Adrenal gland (tissue), 5 donors: ENCODE measurements around the gene MSRB1.

Experiments used
- POLR2A ChIP-seq, 2 donors: fragments of 450-650 bp; IDR thresholded peaks; one replicate each; pipeline ENCODE4 v1.6.1; 2017; ENCODE audit warnings: antibody characterized with exemption in 2 of 2, mild to moderate bottlenecking in 2 of 2, moderate library complexity in 1 of 2
- TF ChIP-seq, protein P1 (sequence below), 6 experiments: fragments of 450-650 bp in 4 of 6; fragments of 200-600 bp in 2 of 6; sonication (generic) in 1 of 6; IDR thresholded peaks; 1 replicate in 5 of 6; 2 replicates in 1 of 6; pipeline versions ENCODE4 v1.5.1 to v1.8.0; 2016 to 2021; ENCODE audit warnings: antibody characterized with exemption in 6 of 6, mild to moderate bottlenecking in 2 of 6, moderate library complexity in 1 of 6
- donor health status: DM: no; HTN: no; CAD: no.

DNA sequence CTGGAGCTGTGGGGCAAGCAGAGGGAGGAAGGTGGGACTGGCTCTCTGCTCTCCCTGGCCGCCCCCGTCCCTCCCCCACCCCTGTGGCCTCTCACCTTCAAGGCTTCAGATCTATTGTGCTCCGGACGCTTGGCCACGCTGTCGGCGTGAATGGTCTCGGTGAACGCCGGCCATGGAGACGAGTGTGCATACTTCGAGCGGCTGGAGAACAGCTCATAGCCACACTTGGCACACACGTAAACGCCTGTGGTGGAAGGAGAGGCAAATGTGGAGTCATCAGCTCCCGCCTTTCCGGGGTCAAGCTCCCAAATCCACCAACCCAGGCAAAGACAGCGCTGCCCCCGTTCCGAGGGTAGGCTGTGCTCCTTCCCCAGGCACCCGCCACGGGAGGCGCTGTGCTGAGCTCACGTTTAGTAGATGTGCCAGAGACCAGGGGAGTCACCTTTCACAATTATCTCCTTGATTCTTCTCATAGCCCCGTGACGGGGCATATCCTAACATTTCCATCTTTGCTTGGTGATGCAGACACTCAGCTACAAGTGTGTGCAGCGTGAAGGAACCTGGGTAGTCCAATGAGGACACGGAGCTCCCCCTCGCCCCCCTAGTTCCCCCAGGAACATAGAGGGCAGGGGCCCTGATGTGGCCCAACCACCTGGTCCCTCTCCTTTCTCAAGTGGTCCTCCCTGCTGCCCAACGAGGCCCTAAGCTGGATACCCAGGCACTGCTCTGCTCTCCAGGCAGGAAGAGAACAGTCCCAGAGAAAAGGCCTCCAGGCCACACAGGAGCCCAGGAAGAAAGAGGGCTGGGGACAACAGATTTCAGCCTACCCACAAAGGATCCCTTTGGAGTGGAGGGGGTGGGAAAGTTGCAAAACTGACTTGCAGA, 1.6 kb downstream of the MSRB1 start:
- TF ChIP-seq, protein P1, sequence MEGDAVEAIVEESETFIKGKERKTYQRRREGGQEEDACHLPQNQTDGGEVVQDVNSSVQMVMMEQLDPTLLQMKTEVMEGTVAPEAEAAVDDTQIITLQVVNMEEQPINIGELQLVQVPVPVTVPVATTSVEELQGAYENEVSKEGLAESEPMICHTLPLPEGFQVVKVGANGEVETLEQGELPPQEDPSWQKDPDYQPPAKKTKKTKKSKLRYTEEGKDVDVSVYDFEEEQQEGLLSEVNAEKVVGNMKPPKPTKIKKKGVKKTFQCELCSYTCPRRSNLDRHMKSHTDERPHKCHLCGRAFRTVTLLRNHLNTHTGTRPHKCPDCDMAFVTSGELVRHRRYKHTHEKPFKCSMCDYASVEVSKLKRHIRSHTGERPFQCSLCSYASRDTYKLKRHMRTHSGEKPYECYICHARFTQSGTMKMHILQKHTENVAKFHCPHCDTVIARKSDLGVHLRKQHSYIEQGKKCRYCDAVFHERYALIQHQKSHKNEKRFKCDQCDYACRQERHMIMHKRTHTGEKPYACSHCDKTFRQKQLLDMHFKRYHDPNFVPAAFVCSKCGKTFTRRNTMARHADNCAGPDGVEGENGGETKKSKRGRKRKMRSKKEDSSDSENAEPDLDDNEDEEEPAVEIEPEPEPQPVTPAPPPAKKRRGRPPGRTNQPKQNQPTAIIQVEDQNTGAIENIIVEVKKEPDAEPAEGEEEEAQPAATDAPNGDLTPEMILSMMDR (IDR thresholded peaks at IDR 0.05), result no peak
- no peak for TF ChIP-seq POLR2A (IDR thresholded peaks at IDR 0.05)
